Astrocyte of the spinal cord (primary cell): ENCODE data around the gene IQGAP2.
A peak's percentile ranks its signal among the peaks of the same experiment; 100 is the strongest.

Experiments
- DNase-seq: peaks from one replicate; pipeline ENCODE4 v3.0.0; 2011; ENCODE audit warnings: low read depth, low spot score
- H3K4me3 ChIP-seq: 2 replicates; pipeline ENCODE4 v1.5.1; 2011; ENCODE audit warnings: low read depth, mild to moderate bottlenecking, low read length, moderate library complexity
- in situ Hi-C: cut with HindIII; loops from 2 replicates; pipeline ENCODE4 v1.10.0; 2017; ENCODE audit warnings: low sequenced_read_pairs
- TF ChIP-seq, protein P1 (sequence below): IDR thresholded peaks from 2 replicates; pipeline ENCODE4 v1.5.1; 2012; ENCODE audit warnings: low read depth, mild to moderate bottlenecking, low read length, inconsistent platforms

The IQGAP2 gene

DNA sequence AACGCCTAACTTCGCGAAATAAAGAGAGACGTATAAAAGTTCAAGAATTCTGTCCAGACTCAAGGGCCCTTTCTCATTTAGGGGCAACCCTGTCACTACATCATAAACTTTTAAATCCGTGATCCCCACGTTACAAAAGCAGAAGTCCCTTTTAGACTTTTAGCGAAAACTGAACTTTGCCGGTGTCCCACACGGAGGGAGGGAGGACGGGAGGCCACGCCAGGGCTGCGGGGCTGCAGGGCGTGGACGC, 312.3 kb downstream of the IQGAP2 start:
- no peak for DNase-seq
- H3K4me3 ChIP-seq, result peak overlapping the region; percentile 97
- TF ChIP-seq, protein P1, sequence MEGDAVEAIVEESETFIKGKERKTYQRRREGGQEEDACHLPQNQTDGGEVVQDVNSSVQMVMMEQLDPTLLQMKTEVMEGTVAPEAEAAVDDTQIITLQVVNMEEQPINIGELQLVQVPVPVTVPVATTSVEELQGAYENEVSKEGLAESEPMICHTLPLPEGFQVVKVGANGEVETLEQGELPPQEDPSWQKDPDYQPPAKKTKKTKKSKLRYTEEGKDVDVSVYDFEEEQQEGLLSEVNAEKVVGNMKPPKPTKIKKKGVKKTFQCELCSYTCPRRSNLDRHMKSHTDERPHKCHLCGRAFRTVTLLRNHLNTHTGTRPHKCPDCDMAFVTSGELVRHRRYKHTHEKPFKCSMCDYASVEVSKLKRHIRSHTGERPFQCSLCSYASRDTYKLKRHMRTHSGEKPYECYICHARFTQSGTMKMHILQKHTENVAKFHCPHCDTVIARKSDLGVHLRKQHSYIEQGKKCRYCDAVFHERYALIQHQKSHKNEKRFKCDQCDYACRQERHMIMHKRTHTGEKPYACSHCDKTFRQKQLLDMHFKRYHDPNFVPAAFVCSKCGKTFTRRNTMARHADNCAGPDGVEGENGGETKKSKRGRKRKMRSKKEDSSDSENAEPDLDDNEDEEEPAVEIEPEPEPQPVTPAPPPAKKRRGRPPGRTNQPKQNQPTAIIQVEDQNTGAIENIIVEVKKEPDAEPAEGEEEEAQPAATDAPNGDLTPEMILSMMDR, result no peak
- in situ Hi-C loops, result loop anchor here (25.0 kb wide), 2 partner anchors 97 to 103 kb away; partner anchors contain the start of genes F2RL1 and F2RL2

DNA sequence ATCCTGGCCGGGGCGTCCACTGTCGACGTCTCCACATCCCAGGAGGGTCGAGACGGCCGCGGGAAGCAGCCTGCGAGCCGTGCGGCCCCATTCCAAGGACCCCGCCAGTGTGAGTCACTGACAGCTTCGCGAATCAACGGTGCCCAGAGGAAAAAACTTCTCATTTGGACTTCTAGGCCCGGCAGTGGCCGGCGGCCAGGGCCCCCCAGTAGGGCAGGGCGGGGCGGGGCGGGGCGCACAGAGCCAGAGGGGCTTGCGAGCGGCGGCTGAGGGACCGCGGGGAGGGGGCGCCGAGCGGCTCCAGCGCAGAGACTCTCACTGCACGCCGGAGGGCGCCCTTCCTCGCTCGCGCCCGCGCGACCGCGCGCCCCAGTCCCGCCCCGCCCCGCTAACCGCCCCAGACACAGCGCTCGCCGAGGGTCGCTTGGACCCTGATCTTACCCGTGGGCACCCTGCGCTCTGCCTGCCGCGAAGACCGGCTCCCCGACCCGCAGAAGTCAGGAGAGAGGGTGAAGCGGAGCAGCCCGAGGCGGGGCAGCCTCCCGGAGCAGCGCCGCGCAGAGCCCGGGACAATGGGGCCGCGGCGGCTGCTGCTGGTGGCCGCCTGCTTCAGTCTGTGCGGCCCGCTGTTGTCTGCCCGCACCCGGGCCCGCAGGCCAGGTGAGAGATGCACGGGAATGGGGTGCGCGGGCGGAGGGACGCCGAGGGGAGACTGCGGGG, 312.8 kb downstream of the IQGAP2 start, which contains the start of gene F2R:
Gene F2R (plus strand): TSS at position 391 of the 720 bp plus-strand sequence. CDS start 182 bp downstream, at position 573.
- H3K4me3 ChIP-seq, result peak within 1 kb of the TSS; percentile 97
- peak; percentile 88 for DNase-seq
- TF ChIP-seq, protein P1, result peak; percentile 53
- in situ Hi-C loops, result loop anchor here (25.0 kb wide), 2 partner anchors 96 to 104 kb away; partner anchors contain the start of genes F2RL1 and F2RL2

DNA sequence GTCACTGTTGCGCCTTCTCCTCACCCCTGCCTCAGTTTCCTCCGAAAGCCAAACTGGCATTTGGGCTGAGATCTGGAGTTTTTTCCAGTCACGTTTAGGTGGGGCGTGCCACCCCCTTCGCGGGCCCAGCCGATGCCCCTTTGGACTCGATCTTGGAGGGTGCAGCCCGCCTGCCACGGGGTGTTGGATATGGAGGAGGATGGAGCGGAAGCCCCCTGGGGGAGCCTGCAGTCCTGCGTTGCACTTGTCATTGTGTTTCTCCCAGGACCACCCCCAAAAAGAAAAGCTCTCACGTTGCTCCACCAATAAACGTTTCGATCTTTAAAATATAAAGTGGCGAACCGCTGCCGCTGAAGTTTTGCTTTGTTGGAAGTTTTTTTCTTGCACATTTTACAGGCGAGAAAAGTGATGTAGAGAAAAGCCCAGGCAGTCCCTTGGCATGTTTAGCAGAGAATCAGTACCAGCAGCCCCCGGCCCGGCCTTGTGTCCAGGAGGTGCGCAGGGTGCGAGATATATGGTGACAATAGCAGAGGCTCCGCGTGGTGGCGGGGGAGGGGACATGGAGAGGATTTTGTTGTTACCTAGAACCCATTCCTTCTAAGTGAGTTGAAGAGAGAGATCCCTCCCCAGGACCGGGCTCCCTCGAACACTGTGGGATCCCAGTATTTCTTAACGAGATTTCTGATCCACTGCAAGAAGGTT, 313.5 kb downstream of the IQGAP2 start:
- H3K4me3 ChIP-seq, result peak overlapping the region; percentile 97
- in situ Hi-C loops, result loop anchor here (25.0 kb wide), 2 partner anchors 96 to 104 kb away; partner anchors contain the start of genes F2RL1 and F2RL2
- DNase-seq, result no peak
- TF ChIP-seq, protein P1, result no peak

DNA sequence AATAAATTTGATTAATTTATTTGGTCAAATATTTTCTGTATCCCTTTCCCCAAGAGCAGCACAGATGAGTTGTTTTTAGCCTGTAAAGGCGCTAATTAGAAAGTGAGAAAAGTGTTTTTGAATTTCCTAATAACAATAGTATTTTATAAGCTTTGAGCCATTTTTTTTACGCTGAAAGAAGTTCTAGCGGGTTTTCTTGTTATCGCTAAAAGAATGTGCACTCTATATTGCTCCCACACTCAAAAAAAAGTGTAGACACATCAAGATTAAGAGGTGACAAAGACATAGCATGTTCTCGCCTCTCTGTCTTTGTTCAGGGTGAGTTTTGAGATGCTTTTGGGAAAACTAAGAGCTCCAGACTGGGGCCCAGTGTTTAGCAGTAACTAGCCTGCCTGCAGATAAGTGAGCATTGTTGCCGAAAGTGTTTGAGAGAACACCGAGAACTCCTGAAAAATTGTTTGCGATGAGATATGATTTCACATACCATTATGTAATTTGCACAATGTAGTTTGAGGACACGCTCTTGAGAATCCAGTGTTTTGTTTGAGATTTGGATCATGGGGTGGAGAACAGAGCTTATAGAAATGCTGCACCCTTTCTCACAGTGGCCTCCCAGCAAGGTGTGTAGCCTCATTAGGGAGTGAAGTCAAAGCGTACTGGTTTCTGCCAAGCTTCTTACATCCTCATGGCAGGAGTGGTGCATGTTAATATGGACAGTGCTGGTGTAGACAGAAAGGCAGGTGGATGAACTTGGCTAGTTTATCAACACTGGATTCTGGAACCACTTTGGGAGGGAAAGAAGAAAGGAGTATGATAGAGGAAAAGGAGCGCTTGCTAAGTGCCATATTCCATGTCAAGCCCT, 314.4 kb downstream of the IQGAP2 start:
- peak overlapping the region; percentile 97 for H3K4me3 ChIP-seq
- TF ChIP-seq, protein P1, result no peak

DNA sequence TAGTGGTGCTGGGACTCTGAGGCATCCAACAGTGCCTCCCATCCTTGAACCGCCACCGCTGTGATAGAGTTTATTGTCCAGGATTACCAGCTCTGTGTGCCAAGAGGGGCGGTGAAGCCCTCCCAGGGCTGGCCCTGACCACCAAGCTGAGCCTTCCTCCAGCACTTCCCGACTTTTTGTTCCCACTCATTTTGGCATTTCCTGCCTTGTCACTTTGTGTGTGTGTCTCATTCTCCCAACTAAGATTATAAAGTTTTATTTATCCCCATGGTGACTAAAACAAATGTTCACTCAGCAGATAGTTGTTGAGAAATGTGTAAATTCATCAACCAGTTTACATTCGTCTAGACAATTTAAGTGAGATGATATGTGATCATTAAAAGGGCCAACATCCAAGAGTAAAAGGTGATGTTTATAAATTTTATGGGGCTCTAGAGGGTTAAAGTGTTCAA, 315.3 kb downstream of the IQGAP2 start:
- no peak for DNase-seq
- TF ChIP-seq, protein P1, result no peak
- peak overlapping the region; percentile 97 for H3K4me3 ChIP-seq
- in situ Hi-C loops, result loop anchor here (25.0 kb wide), 2 partner anchors 94 to 106 kb away; partner anchors contain the start of genes F2RL1 and F2RL2

More for the DNA sequence above, 314.4 kb downstream of the IQGAP2 start:
- in situ Hi-C loops, result loop anchor here (25.0 kb wide), 2 partner anchors 95 to 105 kb away; partner anchors contain the start of genes F2RL1 and F2RL2
- DNase-seq, result no peak

DNA sequence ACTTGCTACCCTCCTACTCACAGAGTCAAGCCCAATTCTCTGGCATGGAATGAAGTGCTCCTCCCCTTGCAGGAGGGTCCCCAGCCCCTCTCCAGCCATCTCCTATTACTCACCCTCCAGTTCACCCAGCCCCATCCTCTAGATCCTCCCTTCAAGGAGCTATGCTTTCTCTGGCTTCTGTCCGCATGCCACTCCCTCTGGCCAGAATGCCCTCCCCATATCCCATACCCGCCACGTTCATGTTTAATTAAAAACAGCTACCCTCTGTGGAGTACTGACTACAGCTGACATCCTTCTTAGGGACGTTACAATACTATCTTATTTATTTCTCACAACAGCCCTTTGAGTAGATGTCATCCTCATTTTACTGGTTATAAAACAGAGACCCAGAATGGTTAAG, 315.8 kb downstream of the IQGAP2 start:
- in situ Hi-C loops, result loop anchor here (25.0 kb wide), 2 partner anchors 93 to 107 kb away; partner anchors contain the start of genes F2RL1 and F2RL2
- TF ChIP-seq, protein P1, result no peak
- no peak overlapping the region for H3K4me3 ChIP-seq
- no peak for DNase-seq
